ENCODE data around the gene GTF3C4.

- TF ChIP-seq SMC3 (IDR thresholded peaks at IDR 0.05; ENCODE audit: low read length) = no peak
- no peak for TF ChIP-seq CTCF (CRISPR knock-in tag; IDR thresholded peaks at IDR 0.05)
- no peak for TF ChIP-seq ATF7-NPFF (CRISPR knock-in tag; IDR thresholded peaks at IDR 0.05; ENCODE audit: low read depth)
- TF ChIP-seq MBNL3 (CRISPR knock-in tag; conservative IDR thresholded peaks at IDR 0.05) = no peak
- no peak for TF ChIP-seq CEBPB (IDR thresholded peaks at IDR 0.05; ENCODE audit: borderline replicate concordance, low read depth, low read length)
- no peak for TF ChIP-seq EHMT2 (IDR thresholded peaks at IDR 0.05; ENCODE audit: borderline replicate concordance, low read depth, low read length)
- no peak for TF ChIP-seq DMTF1 (CRISPR knock-in tag; IDR thresholded peaks at IDR 0.05)
Measured at GRCh38 chr9:132631685-132632084, 38.6 kb upstream of the GTF3C4 start.
